ENCODE measurements around the gene FAM89A.

Gene FAM89A

GRCh38 chr1:230985711-230986110, 54.3 kb downstream of the FAM89A start:
- DNase-seq: peak; percentile 76

DNA sequence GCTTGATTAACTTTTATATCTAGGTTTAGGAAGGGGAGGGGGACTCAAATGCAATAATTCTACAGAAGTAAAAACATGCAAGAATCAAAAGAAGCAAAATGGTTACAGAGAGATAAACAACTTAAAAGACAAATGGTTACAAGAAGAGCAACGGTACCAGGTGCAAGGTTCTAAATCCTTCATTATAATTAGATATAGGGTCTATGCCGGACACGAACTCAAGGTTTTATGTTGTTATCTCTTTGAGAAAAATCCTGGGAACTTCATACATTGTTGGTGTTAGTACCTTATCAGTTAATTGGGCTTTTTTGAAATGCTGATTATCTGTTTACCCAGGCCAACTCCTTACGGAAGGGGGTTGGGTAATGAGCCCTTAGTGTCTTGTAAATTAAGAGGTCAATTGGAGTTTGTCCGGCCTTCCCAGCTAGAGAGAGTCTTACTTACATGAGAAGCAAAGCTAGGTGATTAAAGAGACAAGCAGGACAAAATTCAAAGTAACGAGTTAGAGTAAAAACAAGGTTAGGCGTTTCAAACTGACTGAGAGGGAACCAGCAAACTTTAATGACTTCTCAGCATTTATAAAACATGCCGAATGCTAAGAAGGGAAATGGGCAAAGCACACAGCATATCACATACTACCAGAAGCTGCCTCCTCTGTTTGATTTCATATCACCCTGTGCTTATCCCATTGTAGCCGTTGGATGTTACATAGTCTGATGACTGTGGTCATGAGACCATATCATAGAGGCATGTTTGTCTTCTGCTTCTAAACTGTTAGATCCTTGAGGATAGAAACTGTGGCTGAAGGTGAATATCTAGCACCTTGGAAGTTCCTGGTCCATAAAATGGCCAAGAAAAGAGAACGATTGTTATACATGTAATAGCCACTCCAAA, 55.2 kb downstream of the FAM89A start:
- DNase-seq: peak; percentile 96

GRCh38 chr1:230983811-230984210, 56.2 kb downstream of the FAM89A start:
- DNase-seq: no peak

DNA sequence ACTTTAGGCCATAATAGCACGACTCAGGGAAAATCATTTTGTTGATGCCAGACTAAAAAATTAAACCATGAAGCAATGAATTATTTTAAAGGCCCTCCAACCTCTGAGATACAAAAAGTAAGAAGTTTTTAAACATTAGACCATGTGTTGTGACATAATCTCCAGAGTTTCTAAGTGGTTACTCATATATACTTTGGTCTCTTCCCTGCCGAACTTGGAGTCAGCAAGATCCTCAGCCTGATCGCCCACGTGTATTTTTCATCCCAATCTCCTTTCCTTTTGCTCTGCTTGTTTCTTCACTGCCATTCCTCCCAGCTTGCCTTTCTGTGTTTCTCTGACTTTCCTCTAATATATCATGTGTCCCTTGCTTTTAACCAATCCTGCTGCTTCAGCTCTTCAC, 57.4 kb downstream of the FAM89A start:
- DNase-seq: no peak

DNA sequence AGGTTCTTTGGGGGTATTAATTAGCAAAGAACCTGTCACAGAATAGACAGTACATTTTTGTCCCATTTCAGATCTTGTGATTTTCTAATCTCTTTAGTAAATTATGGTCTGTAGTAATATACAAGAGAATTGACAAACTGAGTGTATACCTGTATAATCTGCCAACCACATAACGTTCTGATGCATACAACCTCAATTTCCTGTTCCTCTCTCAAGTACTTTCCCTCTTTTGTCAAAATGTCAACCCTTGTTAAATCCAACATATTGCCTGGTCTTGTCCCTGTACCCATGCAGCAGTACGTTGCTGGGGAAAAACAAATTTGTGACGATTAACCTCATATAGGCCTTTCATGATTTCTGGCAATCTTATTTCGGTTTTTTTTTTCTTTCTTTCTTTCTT, 60.1 kb downstream of the FAM89A start:
- DNase-seq: no peak

DNA sequence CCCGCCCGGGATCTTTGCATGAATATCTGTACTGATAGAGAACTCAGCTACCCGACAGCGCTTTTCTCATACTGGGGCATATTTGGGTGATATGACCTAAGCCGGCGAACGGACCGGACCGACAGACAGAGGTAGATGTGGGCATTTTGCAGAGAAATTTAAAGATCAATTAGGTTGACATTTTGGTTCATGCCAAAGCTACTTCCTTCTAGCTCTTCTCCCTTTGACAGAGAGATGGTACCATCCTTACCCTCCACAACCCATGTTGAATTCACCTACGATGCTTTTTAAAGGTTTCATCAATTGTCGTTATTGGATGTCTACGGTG, 60.7 kb downstream of the FAM89A start:
- DNase-seq: no peak

GRCh38 chr1:230978491-230979388, 61.3 kb downstream of the FAM89A start, which contains the start of the genes ARV1 and TTC13:
ARV1 (plus strand) TSS chr1:230979094; CDS start chr1:230979106, 12 bp downstream.
TTC13 (minus strand) TSS chr1:230978861; CDS start chr1:230978830, 31 bp downstream.
- peak; percentile 99 for DNase-seq

- peak; percentile 80 for DNase-seq
Observed at GRCh38 chr1:230977761-230978490, 62.1 kb downstream of the FAM89A start.

DNA sequence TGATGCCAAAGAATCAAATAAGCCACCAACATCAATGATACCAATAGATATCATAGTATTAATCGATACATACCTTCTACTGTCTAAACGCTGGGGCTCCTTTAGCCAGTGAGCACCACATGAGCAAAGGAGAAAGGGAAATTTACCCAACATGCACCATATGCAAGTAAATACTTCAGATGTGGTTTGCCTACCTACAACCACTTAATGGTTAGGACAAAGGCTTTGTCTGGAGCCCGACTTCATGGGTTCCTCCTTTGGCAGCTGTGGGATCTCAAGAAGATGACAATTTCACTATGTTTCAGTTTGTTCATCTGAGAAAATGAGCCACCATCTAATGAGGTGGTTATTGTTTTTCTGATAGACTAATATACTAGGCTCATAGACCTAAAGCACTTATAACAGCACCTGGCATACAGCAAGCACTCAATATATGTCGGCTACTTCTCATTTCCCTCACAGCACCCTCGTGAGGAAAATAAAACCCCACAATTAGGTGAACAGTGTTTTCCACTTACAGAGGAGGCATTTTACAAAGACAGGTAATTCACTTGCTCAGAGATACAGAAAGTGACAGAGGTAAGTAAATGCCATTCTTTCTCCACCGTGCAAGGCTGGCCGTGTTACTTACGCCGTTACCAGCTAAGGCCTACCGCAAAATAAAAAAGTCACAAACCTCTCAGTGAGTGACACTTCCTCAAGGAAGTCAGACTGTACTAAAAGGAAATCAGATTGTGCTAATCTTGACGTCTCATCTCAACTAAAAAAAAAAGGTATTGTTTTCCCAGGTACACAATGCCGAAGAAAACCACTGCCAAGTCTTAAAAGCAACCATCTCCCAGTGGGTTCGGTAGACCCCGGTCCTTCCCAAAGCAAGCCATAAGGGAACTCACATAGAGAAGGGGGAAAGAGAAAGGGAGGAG, 63.0 kb downstream of the FAM89A start:
- no peak for DNase-seq

- no peak for DNase-seq
Observed at GRCh38 chr1:230976360-230976759, 63.7 kb downstream of the FAM89A start.

GRCh38 chr1:230975636-230976035, 64.4 kb downstream of the FAM89A start:
- DNase-seq: peak; percentile 62

GRCh38 chr1:230972855-230973271, 67.2 kb downstream of the FAM89A start:
- DNase-seq: peak; percentile 42

DNA sequence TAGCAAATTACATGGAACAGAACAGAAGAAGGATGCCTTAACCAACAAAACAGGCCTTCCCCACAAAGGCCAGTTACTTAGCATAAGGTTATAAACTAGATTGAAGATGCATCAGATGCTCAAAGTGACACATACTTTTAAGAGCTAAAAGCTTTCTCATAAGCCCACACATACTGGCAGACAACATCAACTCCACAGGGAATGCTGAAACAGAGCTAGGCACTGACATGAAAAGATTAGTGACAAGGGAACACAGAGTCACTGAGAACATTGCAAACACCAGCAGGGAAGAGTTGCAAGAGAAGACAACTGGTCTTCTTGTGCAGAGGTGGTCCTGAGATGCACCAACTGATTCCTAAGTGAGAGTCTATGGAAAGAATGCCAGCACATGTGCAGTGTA, 68.3 kb downstream of the FAM89A start:
- no peak for DNase-seq

DNA sequence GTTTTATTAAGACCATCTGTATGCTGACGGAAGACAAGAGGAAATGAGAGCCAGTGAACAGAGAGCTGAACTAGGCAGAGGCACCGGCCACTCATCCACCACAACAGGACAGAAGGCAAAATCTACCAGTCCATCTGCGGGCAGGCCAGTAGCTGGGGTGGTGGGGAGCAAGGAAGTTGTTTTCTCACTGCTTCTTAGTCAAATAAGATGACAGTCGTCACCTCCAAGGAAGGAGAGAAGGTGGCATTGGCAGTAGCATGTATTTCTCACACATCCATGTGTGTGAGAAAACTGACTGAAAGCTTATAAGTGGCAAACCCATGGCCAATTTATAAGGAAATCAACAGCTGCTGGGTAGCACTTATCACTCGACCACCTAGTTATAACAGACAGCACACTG, 69.6 kb downstream of the FAM89A start:
- DNase-seq: no peak
